HFF-Myc (cell line): Measurements from ENCODE around the gene TMEM69.

Experiments used
- DNase-seq: peaks from one replicate; pipeline ENCODE4 v3.0.0-alpha.2; 2011; ENCODE audit warnings: low read depth; ENCODE audit errors: extremely low read depth
- H3K4me3 ChIP-seq: replicated peaks from 2 replicates; pipeline ENCODE4 v1.5.1; 2011; ENCODE audit warnings: low read depth, mild to moderate bottlenecking, control low read depth, low read length
- TF ChIP-seq, protein P1 (sequence below): IDR thresholded peaks from 2 replicates; pipeline ENCODE4 v1.5.1; 2012; ENCODE audit warnings: mild to moderate bottlenecking, low read depth, low read length, control low read depth; ENCODE audit errors: missing control alignments

TMEM69 gene

DNA sequence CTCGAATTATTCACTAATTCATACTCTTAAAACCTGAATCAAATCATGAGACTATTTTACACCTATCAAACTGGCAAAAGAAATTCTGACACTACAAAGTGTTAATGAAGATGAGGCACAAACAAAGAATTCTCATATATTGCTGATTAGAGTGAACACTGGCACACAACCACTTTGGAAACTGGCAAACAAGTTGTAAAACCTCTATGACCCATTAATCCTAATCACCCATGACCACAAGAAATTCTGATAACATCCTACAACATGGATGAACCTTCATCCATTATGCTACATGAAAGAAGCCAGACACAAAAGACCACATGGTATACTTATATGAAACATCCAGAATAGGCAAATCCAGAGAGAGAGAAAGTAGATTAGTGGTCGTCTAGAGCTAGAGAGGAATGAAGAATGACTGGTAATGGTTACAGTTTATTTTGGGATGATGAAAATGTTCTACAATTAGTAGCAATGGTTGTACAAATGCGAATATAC, 10.2 kb upstream of the TMEM69 start:
- TF ChIP-seq, protein P1, sequence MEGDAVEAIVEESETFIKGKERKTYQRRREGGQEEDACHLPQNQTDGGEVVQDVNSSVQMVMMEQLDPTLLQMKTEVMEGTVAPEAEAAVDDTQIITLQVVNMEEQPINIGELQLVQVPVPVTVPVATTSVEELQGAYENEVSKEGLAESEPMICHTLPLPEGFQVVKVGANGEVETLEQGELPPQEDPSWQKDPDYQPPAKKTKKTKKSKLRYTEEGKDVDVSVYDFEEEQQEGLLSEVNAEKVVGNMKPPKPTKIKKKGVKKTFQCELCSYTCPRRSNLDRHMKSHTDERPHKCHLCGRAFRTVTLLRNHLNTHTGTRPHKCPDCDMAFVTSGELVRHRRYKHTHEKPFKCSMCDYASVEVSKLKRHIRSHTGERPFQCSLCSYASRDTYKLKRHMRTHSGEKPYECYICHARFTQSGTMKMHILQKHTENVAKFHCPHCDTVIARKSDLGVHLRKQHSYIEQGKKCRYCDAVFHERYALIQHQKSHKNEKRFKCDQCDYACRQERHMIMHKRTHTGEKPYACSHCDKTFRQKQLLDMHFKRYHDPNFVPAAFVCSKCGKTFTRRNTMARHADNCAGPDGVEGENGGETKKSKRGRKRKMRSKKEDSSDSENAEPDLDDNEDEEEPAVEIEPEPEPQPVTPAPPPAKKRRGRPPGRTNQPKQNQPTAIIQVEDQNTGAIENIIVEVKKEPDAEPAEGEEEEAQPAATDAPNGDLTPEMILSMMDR, result no peak
- DNase-seq, result no peak
- no peak overlapping the region for H3K4me3 ChIP-seq

DNA sequence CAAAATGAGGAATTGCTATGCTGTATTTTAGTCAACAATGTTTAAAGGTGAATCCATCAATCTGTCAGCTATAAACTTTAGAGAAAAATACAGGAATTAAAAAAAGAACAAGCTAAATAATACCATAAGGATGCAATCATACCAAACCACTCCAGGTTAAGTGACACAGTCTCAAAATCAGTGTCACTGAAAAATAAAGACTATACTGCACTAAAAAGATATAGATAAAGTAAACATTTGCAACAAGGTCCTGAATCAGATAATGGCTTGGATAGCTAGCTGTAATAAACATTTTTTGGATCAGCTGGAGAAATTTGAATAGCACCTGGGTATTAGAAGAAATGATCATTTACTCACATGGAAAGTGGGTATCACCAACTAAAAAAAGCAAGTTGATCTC, 9.5 kb upstream of the TMEM69 start:
- TF ChIP-seq, protein P1, result no peak
- DNase-seq, result no peak
- H3K4me3 ChIP-seq, result no peak overlapping the region

DNA sequence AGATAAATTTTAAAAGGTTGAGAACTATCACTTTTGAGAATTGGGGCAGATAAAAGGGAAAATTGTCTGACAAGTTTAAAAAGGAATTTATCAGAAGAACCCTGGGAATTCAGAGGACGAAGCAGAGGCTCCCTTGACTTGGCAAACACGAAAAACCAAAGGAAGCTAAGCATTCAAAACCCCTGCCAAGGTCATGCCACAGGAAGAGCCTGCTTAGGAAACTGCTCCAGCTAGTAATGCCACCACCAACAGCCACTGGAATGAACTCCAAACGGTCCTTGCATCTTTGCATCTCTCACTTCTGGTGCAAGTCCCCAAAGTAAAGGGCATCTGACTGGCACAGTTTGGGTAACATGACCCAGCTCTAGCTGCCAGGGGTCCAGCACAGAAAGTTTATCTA, 8.9 kb upstream of the TMEM69 start:
- no peak overlapping the region for H3K4me3 ChIP-seq
- DNase-seq, result no peak
- TF ChIP-seq, protein P1, result no peak

DNA sequence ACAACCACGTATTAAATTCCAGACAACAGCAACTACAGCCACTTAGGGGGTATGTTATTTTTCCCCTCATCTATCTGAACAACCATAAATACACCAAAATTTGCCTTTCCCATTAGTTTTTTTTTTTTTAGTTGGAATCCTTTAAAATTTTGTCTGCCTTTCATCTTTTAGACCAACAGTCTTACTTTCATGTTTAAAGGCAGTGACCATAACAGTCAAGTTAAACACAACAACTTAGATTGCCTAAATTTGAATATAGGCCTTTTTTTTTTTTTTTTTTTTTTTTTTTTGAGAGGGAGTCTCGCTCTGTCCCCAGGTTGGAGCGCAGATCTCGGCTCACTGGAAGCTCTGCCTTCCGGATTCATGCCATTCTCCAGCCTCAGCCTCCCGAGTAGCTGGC, 5.0 kb upstream of the TMEM69 start:
- TF ChIP-seq, protein P1, result no peak
- no peak for DNase-seq
- no peak overlapping the region for H3K4me3 ChIP-seq

DNA sequence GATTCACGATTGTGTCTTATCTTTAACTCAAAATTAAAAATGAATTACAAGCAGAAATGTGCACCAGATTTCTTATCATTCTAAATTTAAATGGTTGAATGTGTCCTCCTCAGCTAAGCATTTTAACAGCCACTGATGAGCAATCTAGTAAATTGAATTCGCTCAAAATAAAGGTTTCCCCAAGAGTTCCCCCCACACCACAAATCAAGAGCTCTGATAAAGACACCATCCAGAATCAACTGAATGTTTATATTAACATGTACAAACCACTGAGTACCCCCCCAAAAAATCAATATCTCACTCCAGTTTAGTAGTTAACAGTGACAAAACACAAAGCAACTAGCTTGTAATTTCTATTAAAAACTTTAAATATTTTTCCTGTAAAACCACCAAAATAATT, 3.6 kb upstream of the TMEM69 start:
- no peak for DNase-seq
- TF ChIP-seq, protein P1, result no peak
- peak overlapping the region; percentile 66 for H3K4me3 ChIP-seq

DNA sequence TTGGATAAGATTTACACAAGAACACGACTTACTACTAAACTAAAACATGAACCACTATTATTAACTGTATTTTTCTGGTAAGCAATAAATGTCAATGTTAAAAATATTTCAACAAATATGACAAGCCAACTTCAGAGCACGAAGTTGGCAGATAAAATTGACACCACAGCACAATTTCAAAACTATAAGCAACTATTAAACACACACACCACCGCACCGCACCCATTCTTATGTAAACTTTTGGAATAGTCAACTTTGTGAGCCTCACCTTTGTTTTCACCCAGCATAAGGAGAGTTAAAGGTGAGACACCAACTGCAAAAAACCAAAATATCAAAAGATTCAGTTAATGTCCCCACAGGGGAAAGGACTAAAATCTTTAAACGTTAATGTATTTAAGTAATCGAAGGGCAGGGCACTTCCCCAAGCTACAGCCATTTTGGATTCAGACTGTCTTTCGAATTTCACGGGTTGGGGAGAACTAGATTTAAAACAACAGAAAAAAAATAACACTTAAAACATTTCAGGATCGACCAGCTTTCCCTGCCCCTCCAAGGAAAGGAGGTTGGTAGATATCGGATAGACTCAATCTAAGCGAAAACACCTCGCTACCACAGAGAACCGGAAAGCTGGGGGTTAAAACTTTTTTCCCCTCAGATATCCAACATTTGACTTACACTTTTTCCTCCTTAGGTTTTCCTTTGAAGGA, 2.5 kb upstream of the TMEM69 start:
- TF ChIP-seq, protein P1, result no peak
- H3K4me3 ChIP-seq, result peak overlapping the region; percentile 66
- DNase-seq, result no peak

DNA sequence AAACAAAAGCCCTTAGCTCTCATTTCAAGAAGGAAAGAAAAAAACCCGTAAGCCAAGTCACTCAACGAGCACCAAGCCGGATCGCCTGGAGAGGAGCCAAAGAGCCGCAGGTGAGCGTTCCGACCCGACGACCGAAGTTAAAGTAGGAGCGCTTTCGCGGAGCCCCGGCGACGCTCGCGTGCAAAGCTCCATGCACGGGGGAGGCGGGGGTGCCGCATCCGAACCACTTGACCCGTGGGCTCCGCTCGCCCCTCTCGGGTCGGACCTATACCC, 2.0 kb upstream of the TMEM69 start:
- DNase-seq, result no peak
- peak overlapping the region; percentile 66 for H3K4me3 ChIP-seq
- TF ChIP-seq, protein P1, result no peak
